ENCODE measurements around the gene NCOR1. TPM values are rescaled to one million over a fixed set of nuclear protein-coding genes. Genes with fewer than 3 reads are reported as not detected.

Gene NCOR1
- total RNA-seq, 1 donor from 2014 or later = 79.3 TPM

DNA sequence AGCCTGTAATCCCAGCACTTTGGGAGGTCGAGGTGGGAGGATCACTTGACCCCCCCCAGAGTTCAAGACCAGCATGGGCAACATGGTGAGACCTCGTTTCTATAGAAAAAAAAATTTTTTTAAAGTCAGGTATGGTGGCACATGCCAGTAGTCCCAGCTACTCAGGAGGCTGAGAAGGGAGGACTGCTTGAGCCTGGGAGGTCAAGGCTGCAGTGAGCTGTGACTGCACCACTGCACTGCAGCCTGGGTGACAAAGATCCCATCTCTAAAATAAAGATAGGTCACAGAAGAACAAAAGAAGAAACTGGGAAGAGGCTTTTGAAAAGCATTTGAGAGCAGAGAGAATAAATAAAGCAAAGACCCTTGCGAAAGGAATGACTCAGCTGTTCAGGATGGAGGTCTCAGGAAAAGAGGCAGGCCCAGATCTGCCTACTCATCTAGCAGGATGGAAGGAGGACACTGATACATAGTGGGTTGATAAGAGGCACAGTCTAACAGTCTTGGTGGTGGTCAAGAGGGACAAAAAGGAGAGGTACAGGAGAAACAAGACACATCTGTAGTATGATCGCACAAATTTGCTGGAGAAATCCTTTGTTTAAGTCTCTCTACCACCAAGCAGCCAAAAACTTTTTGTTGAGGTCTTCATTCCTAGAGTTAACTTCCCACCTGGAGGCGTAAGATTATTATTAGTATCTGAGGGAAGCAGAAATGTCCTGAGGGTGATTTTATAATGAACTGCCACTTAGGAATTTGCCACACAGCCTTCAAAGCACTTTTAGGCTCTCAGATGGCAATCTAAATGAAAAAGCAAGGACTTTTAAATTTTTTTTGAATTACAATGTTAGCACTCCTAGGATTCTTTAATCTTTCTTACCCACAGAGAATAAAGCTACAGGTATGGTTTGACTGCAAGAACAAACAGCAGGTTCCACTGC, 233.4 kb downstream of the NCOR1 start:
- DNase-seq (ENCODE audit: low read depth) = no peak
- TF ChIP-seq CTCF (IDR thresholded peaks at IDR 0.05; ENCODE audit: insufficient read depth, low read length, poor library complexity, severe bottlenecking) = no peak
- Histone ChIP-seq H3K27me3 (ENCODE audit: control insufficient read depth, insufficient read depth, low read length) (no peaks in the 10 kb centered on the region), H3K4me3 (ENCODE audit: low read depth, low read length) (no peak overlapping the region), H3K36me3 (ENCODE audit: control insufficient read depth, insufficient read depth, low read length) (no peaks in the 10 kb centered on the region)

- no peak for TF ChIP-seq CTCF (IDR thresholded peaks at IDR 0.05; ENCODE audit: insufficient read depth, low read length, poor library complexity, severe bottlenecking)
- Histone ChIP-seq H3K27me3 (ENCODE audit: control insufficient read depth, insufficient read depth, low read length) (no peaks in the 10 kb centered on the region), H3K4me3 (ENCODE audit: low read depth, low read length) (no peak overlapping the region), H3K36me3 (ENCODE audit: control insufficient read depth, insufficient read depth, low read length) (no peaks in the 10 kb centered on the region)
- no peak for DNase-seq (ENCODE audit: low read depth)
Measured at GRCh38 chr17:15981208-15981607, 234.1 kb downstream of the NCOR1 start.

Other genes starting within 250 kb of the NCOR1 start
- gene ZSWIM7, start 215.8 kb downstream of the NCOR1 start, total RNA-seq = 28.6 and 41.6 TPM in 2 replicates
- 70.2 and 71.2 TPM in 2 replicates for gene TTC19, start 215.7 kb downstream of the NCOR1 start, total RNA-seq
- 31.8 and 53.0 TPM in 2 replicates for gene PIGL, start 1.7 kb upstream of the NCOR1 start, total RNA-seq
- gene CENPV, start 137.9 kb upstream of the NCOR1 start, total RNA-seq = 42.6 and 68.4 TPM in 2 replicates
- 820 and 911 TPM in 2 replicates for gene UBB, start 165.6 kb upstream of the NCOR1 start, total RNA-seq
- 2.6 and 3.8 TPM in 2 replicates for gene TRPV2, start 200.0 kb upstream of the NCOR1 start, total RNA-seq

Data from kidney epithelial cell (primary cell).